ENCODE results near the gene CACNA1C.

Gene CACNA1C

DNA sequence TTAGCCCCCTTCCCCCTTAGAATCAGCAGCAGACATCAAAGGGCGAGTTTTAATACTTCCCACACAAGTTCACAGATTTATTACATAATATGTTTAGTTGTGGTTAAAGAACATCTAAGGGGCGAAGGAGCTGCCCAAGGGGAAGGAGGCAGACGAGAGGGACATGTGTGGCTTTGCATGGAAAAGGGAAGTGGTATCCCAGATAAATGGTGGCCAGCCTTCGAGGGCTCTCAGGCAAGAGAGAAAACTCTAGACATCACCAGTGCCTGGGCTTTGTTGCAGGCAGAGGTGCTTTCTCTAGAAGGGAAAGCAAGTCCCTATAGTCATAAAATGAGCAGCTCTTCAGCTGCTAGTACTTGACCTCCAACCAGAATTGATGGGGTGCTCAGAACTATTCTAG lies 121.2 kb downstream of the CACNA1C start:
- DNase-seq, result no peak

DNA sequence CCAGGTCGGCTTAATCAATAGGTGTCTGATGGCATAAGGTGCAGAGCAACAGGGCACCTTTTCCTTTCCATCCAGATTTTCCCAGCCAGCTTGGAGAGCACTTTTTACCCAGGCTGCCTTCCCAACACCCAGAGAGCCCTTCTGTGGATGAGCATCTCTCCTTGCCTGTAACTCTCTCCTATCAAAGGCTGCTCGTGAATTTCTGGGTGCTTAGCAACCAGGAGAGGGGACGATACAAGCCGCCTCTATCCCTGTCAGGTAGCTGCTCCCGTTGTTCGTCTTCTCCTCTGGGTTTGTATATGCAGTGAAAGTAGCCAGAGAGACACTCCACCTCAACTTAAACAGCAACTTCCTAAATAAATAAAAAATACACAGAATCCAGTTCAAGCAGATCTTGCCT lies 124.2 kb downstream of the CACNA1C start:
- no peak for DNase-seq

DNA sequence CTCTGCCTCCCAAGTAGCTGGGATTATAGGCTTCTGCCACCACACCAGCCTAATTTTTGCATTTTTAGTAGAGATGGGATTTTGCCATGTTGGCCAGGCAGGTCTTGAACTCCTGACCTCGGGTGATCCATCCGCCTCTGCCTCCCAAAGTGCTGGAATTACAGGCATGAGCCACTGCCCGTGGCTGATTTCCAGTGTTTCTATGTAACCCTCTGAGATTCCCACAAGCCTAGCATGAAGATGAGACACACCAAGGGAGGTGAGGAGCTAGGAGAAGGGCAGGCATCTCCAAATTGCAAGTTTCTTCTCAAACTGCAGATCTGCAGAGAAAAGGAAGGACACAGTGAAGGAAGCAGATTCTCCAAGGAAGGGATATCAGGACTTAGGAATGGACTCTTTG lies 125.0 kb downstream of the CACNA1C start:
- DNase-seq, result no peak

GRCh38 chr12:2179058-2179457 lies 126.3 kb downstream of the CACNA1C start:
- no peak for DNase-seq

GRCh38 chr12:2179953-2180736 lies 127.4 kb downstream of the CACNA1C start:
- DNase-seq, result no peak

DNA sequence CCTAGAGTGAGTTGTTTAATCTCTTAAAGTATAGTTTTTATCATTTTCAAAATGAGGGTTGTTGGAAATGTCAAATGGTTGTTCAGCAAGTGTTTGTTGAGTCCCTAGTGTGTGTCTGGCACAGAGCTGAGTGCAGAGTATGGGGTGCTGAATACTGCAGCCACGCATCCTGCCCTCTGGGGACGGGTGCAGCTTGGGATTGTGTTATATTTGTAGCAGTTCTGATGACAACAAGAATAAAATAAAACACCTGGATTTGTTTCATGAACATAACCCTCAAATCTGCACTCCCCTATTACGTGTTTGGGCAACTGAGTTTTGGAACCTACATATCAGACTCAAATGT lies 127.9 kb downstream of the CACNA1C start:
- DNase-seq, result no peak

GRCh38 chr12:2183556-2184541 lies 131.1 kb downstream of the CACNA1C start:
- no peak for DNase-seq

GRCh38 chr12:2185751-2186341 lies 133.1 kb downstream of the CACNA1C start:
- no peak for DNase-seq

- peak; percentile 83 to 88 for DNase-seq
Observed at GRCh38 chr12:2187195-2187945, 134.6 kb downstream of the CACNA1C start.

DNA sequence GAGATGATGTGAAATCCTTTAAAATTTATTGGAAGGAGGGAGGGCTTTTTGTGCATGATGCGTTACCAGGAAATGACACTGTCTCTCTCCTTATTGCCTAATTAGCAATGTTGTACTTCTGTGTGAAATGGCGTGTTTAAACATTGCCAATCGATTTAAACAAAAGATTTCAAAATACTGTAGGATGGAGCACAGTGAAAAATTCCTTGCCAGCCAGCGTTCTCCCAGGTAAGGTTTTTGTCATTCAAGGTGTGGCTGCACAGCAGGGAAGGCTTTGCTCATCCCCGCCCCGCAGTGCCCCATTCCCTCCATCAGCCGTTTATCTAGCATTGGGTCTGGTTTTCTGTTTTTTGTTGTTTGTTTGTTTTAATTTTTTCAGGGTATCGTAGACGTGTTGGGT lies 137.3 kb downstream of the CACNA1C start:
- DNase-seq, result no peak

GRCh38 chr12:2190896-2191533 lies 138.2 kb downstream of the CACNA1C start:
- no peak for DNase-seq

DNA sequence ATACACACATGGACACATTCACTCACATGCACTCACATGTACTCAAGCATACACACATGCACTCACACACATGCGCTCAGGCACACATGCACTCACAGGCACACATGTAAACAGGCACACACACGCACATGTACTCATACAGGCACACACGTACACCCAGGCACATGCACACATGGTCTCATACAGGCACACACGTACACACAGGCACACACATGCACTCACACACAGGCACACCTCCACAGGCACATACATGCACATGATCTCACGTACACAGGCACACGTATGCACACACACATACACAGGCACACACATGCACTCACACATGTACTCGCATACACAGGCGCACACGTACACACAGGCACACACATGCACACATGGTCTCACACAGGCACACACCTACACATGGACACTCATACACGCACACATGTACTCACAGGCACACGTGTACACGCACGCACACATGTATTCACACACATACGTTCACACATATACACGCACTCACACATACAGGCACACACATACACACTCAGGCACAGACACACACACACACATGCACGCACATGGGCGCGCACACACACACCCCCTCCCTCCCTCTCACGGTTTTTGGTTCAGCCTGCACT lies 138.9 kb downstream of the CACNA1C start:
- no peak for DNase-seq

DNA sequence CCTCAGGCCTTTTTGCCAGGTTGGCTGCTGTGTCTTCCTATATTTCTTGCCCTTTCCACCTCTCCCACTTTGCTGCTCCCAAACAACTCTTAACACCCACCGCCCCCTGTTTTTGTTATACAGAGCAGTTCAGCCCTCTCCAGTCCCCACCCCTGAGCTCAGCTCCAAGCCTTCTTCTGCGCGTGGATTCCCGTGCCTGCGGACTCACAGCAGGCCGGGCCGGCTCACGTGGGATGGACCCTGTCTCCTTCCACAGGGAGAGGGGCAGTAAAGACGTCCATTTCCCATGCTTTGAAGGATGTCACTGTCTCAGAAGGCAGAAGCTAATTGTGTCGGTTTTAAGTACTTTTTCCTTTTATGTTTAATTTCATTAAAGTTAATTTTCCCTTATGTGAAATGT lies 139.4 kb downstream of the CACNA1C start:
- DNase-seq, result no peak

DNA sequence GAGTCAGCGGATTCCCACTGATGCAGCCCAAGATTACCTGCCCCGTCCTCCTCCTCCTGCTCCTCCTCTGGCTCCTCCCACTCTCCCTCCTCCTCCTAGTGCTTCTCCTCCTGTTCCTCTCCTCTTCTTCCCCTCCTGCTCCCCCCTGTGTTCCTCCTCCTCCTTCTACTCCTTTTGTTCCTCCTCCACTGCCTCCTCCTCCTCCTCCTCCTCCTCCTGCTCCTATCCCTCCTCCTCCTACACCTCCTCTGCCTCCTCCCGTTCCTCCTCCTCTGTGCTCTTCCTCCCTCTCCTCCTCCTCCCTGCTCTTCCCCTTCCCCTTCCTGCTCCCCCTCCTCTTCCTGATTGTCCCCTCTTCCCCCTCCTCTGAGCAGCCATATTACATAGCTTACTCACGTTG lies 141.3 kb downstream of the CACNA1C start:
- DNase-seq, result no peak

DNA sequence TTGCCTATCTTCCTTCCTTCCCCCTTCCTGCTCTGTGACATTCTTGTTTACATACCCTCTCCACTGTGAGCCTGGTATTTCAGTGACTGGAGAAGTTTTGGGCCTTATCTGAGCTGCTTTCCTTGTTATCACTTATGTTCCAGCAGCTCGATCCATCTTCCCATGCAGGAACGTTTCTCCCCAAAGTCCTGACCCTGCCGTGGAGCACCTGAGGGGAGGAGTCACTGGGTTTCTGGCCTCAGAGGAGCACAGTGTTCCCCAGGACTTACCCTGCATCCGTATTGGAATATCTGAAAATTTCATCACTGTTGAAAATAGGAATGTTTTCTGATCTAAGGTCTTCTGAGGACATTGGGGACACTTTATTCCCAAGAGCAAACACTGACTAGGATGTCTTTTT lies 141.8 kb downstream of the CACNA1C start:
- DNase-seq, result no peak

- no peak for DNase-seq
Observed at GRCh38 chr12:2195085-2195484, 142.3 kb downstream of the CACNA1C start.

- DNase-seq, result peak; percentile 93 to 95
Observed at GRCh38 chr12:2198005-2198501, 145.3 kb downstream of the CACNA1C start.

- no peak for DNase-seq
Observed at GRCh38 chr12:2198542-2198941, 145.8 kb downstream of the CACNA1C start.

DNA sequence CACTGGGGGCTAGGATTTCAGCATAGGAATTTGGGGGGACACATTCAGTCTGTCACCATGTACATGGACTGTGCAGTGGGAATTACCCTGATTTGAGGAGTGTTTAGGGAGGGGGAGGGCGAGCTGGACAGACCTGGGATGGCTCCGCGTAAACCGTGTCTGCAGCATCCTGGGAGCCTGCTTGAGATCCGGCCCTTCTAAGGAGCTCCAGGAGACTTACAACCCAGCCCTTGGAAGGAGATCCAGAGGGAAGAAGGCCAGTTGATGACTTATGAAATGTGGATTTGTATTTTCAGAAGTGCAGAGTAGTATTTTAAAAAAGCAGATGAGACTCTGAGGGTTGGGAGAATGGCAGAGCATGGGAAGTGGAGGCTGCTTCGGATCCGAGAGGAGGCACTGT lies 153.2 kb downstream of the CACNA1C start:
- DNase-seq, result no peak

- no peak for DNase-seq
Observed at GRCh38 chr12:2208837-2209635, 156.2 kb downstream of the CACNA1C start.

DNA sequence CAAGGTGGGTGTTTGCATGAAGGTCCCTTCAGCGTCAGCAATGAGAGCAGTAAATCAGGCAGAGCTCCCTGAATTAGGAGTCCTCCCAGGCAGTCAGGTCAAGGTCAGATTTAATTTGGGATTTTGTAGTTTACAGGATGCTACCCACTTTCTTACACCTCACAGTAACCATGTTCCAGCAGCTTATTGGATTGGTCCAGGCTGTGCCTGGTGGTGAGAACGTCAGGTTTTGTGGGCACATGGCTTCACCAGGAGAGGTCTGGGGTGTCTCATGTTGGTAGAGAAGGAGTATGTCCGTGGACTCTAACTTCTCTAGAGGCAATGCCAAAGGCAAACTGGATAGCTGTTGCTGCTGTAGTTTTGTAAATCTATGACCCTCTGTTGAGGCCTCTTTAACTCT lies 158.3 kb downstream of the CACNA1C start:
- DNase-seq, result no peak

Measured in NCI-H526 (cell line).